K562 (cell line): ENCODE results near the gene SNX33. TPM values are rescaled to one million over a fixed set of nuclear protein-coding genes. Genes with fewer than 3 reads are reported as not detected.

Experiments
- ATAC-seq: fragments of 200-7000 bp; cut with Tn5 transposase; 3 replicates; pipeline ENCODE4 v1.9.1; 2020; ENCODE audit warnings: moderate library complexity
- BruUV-seq: library from RNA; stranded (reverse); fragments of 400-500 nt; replicated peaks from 2 replicates; lab custom pipeline; 2021; lab: Mats Ljungman, UMichigan
- CTCF ChIA-PET: fragments of 300-600 bp; formaldehyde crosslinking; extraction: SDS; loops from one replicate; lab custom pipeline; 2021; ENCODE audit warnings: low intra/inter-chr PET ratio; lab: Yijun Ruan, JAX
- POLR2A ChIA-PET: fragments of 300-600, 350-650 bp; sonication (Branson Sonifier 250); formaldehyde crosslinking; extraction: SDS; loops from one replicate; lab custom pipeline; 2021; ENCODE audit warnings: antibody characterized with exemption, inconsistent platforms; lab: Yijun Ruan, JAX
- DNase-seq, 4 experiments: peaks; one replicate each; pipeline versions ENCODE4 v3.0.0 to v3.0.0-alpha.2; 2011 to 2018; ENCODE audit warnings: low spot score in 3 of 4, mixed read lengths in 3 of 4; ENCODE audit errors: extremely low read depth in 1 of 4
- FAIRE-seq: peaks from 2 replicates; lab custom pipeline; 2011; peaks lifted over from hg19 to GRCh38; lab: Jason Lieb, UNC
- H2AFZ ChIP-seq: 2 replicates; pipeline ENCODE4 v1.6.0; 2011; ENCODE audit warnings: low read depth, low read length, control low read depth, inconsistent platforms
- H3K27ac ChIP-seq: fragments of 200-600 bp; 3 replicates; pipeline ENCODE4 v1.8.0; 2011; ENCODE audit warnings: low read depth, mild to moderate bottlenecking, control low read depth, inconsistent platforms, low read length, moderate library complexity, mixed read lengths; ENCODE audit errors: extremely low read depth
- H3K27me3 ChIP-seq, 2 experiments: fragments of 300-600 bp in 1 of 2; 2 replicates in 1 of 2; 3 replicates in 1 of 2; pipeline versions ENCODE4 v1.6.0 to v1.8.0; 2011; ENCODE audit warnings: inconsistent platforms in 2 of 2, low read length in 2 of 2, mild to moderate bottlenecking in 1 of 2, mixed read lengths in 1 of 2, moderate library complexity in 1 of 2; ENCODE audit not compliant: control insufficient read depth in 2 of 2, insufficient read depth in 2 of 2
- H3K36me3 ChIP-seq: fragments of 300-600 bp; 3 replicates; pipeline ENCODE4 v1.8.0; 2011; ENCODE audit warnings: mild to moderate bottlenecking, low read length, inconsistent platforms; ENCODE audit not compliant: control insufficient read depth, insufficient read depth
- H3K4me1 ChIP-seq, 2 experiments: fragments of 200-600 bp in 1 of 2; replicated peaks in 1 of 2; 2 replicates in 1 of 2; 3 replicates in 1 of 2; pipeline versions ENCODE4 v1.5.1 to v1.8.0; 2011; ENCODE audit warnings: inconsistent platforms in 2 of 2, low read length in 2 of 2, mild to moderate bottlenecking in 1 of 2, mixed read lengths in 1 of 2, moderate library complexity in 1 of 2; ENCODE audit not compliant: control insufficient read depth in 2 of 2, insufficient read depth in 2 of 2
- H3K4me2 ChIP-seq: 2 replicates; pipeline ENCODE4 v1.6.1; 2011; ENCODE audit warnings: low read length, control low read depth, inconsistent platforms, mixed read lengths; ENCODE audit not compliant: insufficient read depth
- H3K4me3 ChIP-seq: fragments of 200-600 bp; sonication (generic), shearing (Covaris generic); 2 replicates; pipeline ENCODE4 v1.5.1; 2016; ENCODE audit warnings: control low read depth, inconsistent platforms
- H3K79me2 ChIP-seq: fragments of 200-600 bp; 3 replicates; pipeline ENCODE4 v1.8.0; 2011; ENCODE audit warnings: low read length, inconsistent platforms; ENCODE audit not compliant: control insufficient read depth, insufficient read depth
- H3K9ac ChIP-seq, 2 experiments: 2 replicates each; pipeline versions ENCODE4 v1.6.0 to v1.6.1; 2011; ENCODE audit warnings: low read depth in 2 of 2, low read length in 2 of 2, control low read depth in 1 of 2, inconsistent platforms in 1 of 2, mild to moderate bottlenecking in 1 of 2, mixed read lengths in 1 of 2; ENCODE audit not compliant: insufficient read depth in 1 of 2
- H3K9me1 ChIP-seq: one replicate; pipeline ENCODE4 v1.6.0; 2011; ENCODE audit warnings: inconsistent platforms, mild to moderate bottlenecking, low read length, moderate library complexity; ENCODE audit not compliant: control insufficient read depth, insufficient read depth
- H3K9me3 ChIP-seq: replicated peaks from 2 replicates; pipeline ENCODE4 v1.5.1; 2011; ENCODE audit warnings: low read depth, low read length, inconsistent platforms; ENCODE audit not compliant: control insufficient read depth, insufficient read depth
- H4K20me1 ChIP-seq: replicated peaks from 2 replicates; pipeline ENCODE4 v1.6.1; 2011; ENCODE audit warnings: low read length, inconsistent platforms, mixed read lengths; ENCODE audit not compliant: control insufficient read depth, insufficient read depth
- CBFA2T2 ChIP-seq: fragments of 450-650 bp; conservative IDR thresholded peaks from 2 replicates; pipeline ENCODE4 v1.6.1; 2017; ENCODE audit warnings: mild to moderate bottlenecking
- L3MBTL2 ChIP-seq: fragments of 450-650 bp; IDR thresholded peaks from 2 replicates; pipeline ENCODE4 v1.6.1; 2016; ENCODE audit warnings: mild to moderate bottlenecking, moderate library complexity
- NFYB ChIP-seq: IDR thresholded peaks from 2 replicates; pipeline ENCODE4 v1.6.1; 2011; ENCODE audit warnings: mild to moderate bottlenecking, moderate library complexity; ENCODE audit not compliant: insufficient read length; ENCODE audit errors: extremely low read depth
- POLR2B ChIP-seq: fragments of 450-650 bp; IDR thresholded peaks from 2 replicates; pipeline ENCODE4 v1.6.1; 2018; ENCODE audit warnings: low read depth; ENCODE audit not compliant: partially characterized antibody
- POLR2H ChIP-seq: IDR thresholded peaks from 2 replicates; pipeline ENCODE4 v1.6.1; 2016; ENCODE audit warnings: missing genetic modification characterization, low read depth, mild to moderate bottlenecking, control low read depth, missing compliant biosample characterization, moderate library complexity
- YY1 ChIP-seq, 3 experiments: IDR thresholded peaks; 2 replicates each; pipeline ENCODE4 v1.6.1; 2011; ENCODE audit warnings: low read length in 2 of 3, mild to moderate bottlenecking in 2 of 3, moderate library complexity in 2 of 3, borderline replicate concordance in 1 of 3, control low read depth in 1 of 3, low read depth in 1 of 3; ENCODE audit not compliant: insufficient read depth in 3 of 3, insufficient replicate concordance in 2 of 3, control insufficient read depth in 1 of 3, insufficient read length in 1 of 3; ENCODE audit errors: extremely low read depth in 1 of 3
- ZNF24 ChIP-seq: fragments of 450-650 bp; IDR thresholded peaks from 2 replicates; pipeline ENCODE4 v1.6.1; 2016
- WGBS: fragments of 100-300 bp; shearing (Covaris generic); methylation state at CpG from one replicate; pipeline ENCODE4 v1.1.6; 2016; ENCODE audit warnings: low coverage, mixed read lengths; ENCODE audit not compliant: insufficient coverage; ENCODE audit errors: missing lambda C conversion rate; 5-methylcytosine and 5-hydroxymethylcytosine counted together
- in situ Hi-C: fragments of 300-500 bp; cut with MboI; formaldehyde crosslinking; loops from 4 replicates; pipeline ENCODE4 v1.15.0; 2018; ENCODE audit warnings: inconsistent platforms, mixed read lengths
- intact Hi-C: fragments of 100-400 bp; cut with micrococcal nuclease; formaldehyde crosslinking; loops from 2 replicates; pipeline ENCODE4 v1.14.2; 2022
- polyA plus RNA-seq, 8 experiments: library from polyadenylated mRNA; depleted of rRNA in 4 of 8; stranded (reverse) in 5 of 8; unstranded in 3 of 8; fragments of >200 nt; fragmentation: Nextera tagmentation in 2 of 8; fragmentation: Illumina TruSeq in 1 of 8; extraction: Ambion mirVana in 2 of 8; extraction: Trizol in 1 of 8; gene quantifications; 2 replicates each; pipeline versions ENCODE4 v1.2.1 to v1.2.3, GENCODE V29; 2011 to 2014; ENCODE audit warnings: inconsistent platforms in 1 of 8, missing spikeins in 1 of 8
- total RNA-seq, 7 experiments: library from RNA; depleted of rRNA in 6 of 7; stranded (reverse); fragments of >200 nt in 6 of 7; fragmentation: Illumina TruSeq in 2 of 7; extraction: Trizol in 2 of 7; gene quantifications; 2 replicates each; pipeline versions ENCODE4 v1.2.1 to v1.2.3, GENCODE V29; 2011 to 2021; ENCODE audit warnings: low replicate concordance in 1 of 7
- TF ChIP-seq, protein P1 (sequence below), 2 experiments: fragments of 450-650 bp; IDR thresholded peaks; 2 replicates each; pipeline ENCODE4 v1.6.1; 2016
- TF ChIP-seq, protein P2 (sequence below): fragments of 450-650 bp; IDR thresholded peaks from 2 replicates; pipeline ENCODE4 v1.6.1; 2016
- TF ChIP-seq, protein P3 (sequence below), 3 experiments: IDR thresholded peaks in 2 of 3; conservative IDR thresholded peaks in 1 of 3; 2 replicates each; pipeline ENCODE4 v1.5.1; 2011 to 2012; ENCODE audit warnings: low read length in 3 of 3, mild to moderate bottlenecking in 3 of 3, control low read depth in 2 of 3, improper control_type of control experiment in 1 of 3, inconsistent platforms in 1 of 3, low read depth in 1 of 3, mixed read lengths in 1 of 3, moderate library complexity in 1 of 3; ENCODE audit not compliant: insufficient read depth in 2 of 3
- TF ChIP-seq, protein P4 (sequence below): fragments of 250-450 bp; sonication (Bioruptor Pico); IDR thresholded peaks from 2 replicates; pipeline ENCODE4 v1.8.0; 2021; ENCODE audit warnings: mild to moderate bottlenecking, moderate library complexity
- TF ChIP-seq, protein P5 (sequence below), 2 experiments: fragments of 450-650 bp in 1 of 2; sonication (generic) in 1 of 2; formaldehyde crosslinking; conservative IDR thresholded peaks; 2 replicates each; pipeline versions ENCODE4 v1.4.0 to v1.8.1; 2020 to 2022; ENCODE audit warnings: mild to moderate bottlenecking in 1 of 2, missing genetic modification reagents in 1 of 2

Gene SNX33
- total and polyA plus RNA-seq, 9 of the 15 experiments (the other 6 are each of a cell fraction or from before 2014, with no cell fraction given) = 1.4 to 14.1 (median 8.2) TPM

DNA sequence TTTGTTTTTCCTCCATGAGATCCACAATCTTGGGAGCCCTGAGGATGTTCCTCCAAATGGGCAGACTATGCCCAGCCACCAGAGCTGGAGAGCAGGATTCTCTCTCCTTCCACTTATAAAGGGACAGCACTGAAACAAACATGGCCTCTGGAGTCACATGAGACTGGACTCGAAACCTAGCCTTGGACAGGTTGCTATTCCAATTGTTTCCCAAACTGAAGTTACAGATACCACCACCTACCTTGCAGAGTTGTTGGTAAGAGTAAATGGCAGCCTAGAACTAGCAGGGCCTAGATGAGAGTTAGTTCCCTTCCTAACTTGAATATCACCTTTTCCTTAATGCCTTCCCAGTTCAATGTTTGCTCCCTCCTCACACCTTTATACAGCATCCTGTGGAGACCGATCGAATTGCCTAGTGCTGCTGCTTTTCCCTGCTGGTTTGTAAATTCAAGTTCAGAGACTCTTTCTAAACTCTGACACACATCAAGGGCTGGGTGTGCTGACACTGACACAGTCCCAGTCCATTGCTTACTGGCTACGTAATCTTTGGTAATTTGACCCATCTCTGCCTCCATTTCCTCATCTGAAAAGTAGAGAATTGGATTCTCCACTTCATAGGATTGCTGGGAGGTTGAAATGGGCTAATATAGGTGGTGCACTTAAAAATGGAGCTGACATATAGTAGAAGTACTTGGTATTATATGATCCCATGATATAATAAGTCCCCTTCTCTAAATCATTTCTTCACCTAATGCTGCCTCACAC is 10.3 kb upstream of the SNX33 start:
- no peaks in the 10 kb centered on the region for H3K9me1 ChIP-seq
- H3K9ac ChIP-seq = peak overlapping the region; percentile 80 to 88; a peak in 3 of 4 replicates
- H3K4me1 ChIP-seq = peaks cover 29 to 54% of the 10 kb centered on the region in 2 experiments
- peaks cover 9% of the 10 kb centered on the region; the same call in 1 of the 2 replicates for H4K20me1 ChIP-seq
- DNase-seq (peak in 2 of 4 experiments; percentile 10 to 45), ATAC-seq (no peak), FAIRE-seq (no peak)
- H3K4me2 ChIP-seq = peak overlapping the region; percentile 95
- intact Hi-C loops = no loop called here
- in situ Hi-C loops = no loop called here
- H3K9me3 ChIP-seq = no peaks in the 10 kb centered on the region
- H3K27me3 ChIP-seq = no peaks in the 10 kb centered on the region; a peak in 1 of 5 replicates
- H3K36me3 ChIP-seq = peaks cover 15% of the 10 kb centered on the region
- BruUV-seq = no TSS peak
- H3K27ac ChIP-seq = peak overlapping the region; percentile 77
- H2AFZ ChIP-seq = no peak overlapping the region
- CTCF ChIA-PET = no interaction called here
- 20% methylated on average over 4 of the region's 4 CpGs for WGBS
- peaks cover 48% of the 10 kb centered on the region for H3K79me2 ChIP-seq
- POLR2A ChIA-PET = interaction anchor here (1.0 to 4.9 kb wide), 6 partner anchors 10 to 269 kb away, joined by 4 to 60 read pairs (median 4); partner anchors contain the start of genes MAN2C1, PTPN9 and SNUPN
- H3K4me3 ChIP-seq = peak overlapping the region; percentile 93
- peak; percentile 43; the same call in 1 of the 2 replicates for TF ChIP-seq L3MBTL2
- TF ChIP-seq, protein P1, sequence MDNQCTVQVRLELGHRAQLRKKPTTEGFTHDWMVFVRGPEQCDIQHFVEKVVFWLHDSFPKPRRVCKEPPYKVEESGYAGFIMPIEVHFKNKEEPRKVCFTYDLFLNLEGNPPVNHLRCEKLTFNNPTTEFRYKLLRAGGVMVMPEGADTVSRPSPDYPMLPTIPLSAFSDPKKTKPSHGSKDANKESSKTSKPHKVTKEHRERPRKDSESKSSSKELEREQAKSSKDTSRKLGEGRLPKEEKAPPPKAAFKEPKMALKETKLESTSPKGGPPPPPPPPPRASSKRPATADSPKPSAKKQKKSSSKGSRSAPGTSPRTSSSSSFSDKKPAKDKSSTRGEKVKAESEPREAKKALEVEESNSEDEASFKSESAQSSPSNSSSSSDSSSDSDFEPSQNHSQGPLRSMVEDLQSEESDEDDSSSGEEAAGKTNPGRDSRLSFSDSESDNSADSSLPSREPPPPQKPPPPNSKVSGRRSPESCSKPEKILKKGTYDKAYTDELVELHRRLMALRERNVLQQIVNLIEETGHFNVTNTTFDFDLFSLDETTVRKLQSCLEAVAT (IDR thresholded peaks at IDR 0.05) = peak in 1 of 2 experiments; percentile 92; a peak in 2 of 4 replicates
- no peak for TF ChIP-seq NFYB
- TF ChIP-seq, protein P2, sequence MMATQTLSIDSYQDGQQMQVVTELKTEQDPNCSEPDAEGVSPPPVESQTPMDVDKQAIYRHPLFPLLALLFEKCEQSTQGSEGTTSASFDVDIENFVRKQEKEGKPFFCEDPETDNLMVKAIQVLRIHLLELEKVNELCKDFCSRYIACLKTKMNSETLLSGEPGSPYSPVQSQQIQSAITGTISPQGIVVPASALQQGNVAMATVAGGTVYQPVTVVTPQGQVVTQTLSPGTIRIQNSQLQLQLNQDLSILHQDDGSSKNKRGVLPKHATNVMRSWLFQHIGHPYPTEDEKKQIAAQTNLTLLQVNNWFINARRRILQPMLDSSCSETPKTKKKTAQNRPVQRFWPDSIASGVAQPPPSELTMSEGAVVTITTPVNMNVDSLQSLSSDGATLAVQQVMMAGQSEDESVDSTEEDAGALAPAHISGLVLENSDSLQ = peak; percentile 34; the same call in 1 of the 2 replicates
- TF ChIP-seq, protein P3, sequence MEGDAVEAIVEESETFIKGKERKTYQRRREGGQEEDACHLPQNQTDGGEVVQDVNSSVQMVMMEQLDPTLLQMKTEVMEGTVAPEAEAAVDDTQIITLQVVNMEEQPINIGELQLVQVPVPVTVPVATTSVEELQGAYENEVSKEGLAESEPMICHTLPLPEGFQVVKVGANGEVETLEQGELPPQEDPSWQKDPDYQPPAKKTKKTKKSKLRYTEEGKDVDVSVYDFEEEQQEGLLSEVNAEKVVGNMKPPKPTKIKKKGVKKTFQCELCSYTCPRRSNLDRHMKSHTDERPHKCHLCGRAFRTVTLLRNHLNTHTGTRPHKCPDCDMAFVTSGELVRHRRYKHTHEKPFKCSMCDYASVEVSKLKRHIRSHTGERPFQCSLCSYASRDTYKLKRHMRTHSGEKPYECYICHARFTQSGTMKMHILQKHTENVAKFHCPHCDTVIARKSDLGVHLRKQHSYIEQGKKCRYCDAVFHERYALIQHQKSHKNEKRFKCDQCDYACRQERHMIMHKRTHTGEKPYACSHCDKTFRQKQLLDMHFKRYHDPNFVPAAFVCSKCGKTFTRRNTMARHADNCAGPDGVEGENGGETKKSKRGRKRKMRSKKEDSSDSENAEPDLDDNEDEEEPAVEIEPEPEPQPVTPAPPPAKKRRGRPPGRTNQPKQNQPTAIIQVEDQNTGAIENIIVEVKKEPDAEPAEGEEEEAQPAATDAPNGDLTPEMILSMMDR (IDR thresholded peaks at IDR 0.05 in 2 of 3, conservative IDR thresholded peaks at IDR 0.05 in 1 of 3; ENCODE audit: insufficient read depth in 2 of 3, low read depth in 1 of 3, low read length in 3 of 3) = no peak
- TF ChIP-seq ZNF24 = peak; percentile 67; the same call in 1 of the 2 replicates
- peak; percentile 26 for TF ChIP-seq POLR2B
- TF ChIP-seq CBFA2T2 = no peak
- TF ChIP-seq, protein P4, sequence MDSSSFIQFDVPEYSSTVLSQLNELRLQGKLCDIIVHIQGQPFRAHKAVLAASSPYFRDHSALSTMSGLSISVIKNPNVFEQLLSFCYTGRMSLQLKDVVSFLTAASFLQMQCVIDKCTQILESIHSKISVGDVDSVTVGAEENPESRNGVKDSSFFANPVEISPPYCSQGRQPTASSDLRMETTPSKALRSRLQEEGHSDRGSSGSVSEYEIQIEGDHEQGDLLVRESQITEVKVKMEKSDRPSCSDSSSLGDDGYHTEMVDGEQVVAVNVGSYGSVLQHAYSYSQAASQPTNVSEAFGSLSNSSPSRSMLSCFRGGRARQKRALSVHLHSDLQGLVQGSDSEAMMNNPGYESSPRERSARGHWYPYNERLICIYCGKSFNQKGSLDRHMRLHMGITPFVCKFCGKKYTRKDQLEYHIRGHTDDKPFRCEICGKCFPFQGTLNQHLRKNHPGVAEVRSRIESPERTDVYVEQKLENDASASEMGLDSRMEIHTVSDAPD = no peak
- TF ChIP-seq POLR2H (tag) = no peak
- TF ChIP-seq, protein P5, sequence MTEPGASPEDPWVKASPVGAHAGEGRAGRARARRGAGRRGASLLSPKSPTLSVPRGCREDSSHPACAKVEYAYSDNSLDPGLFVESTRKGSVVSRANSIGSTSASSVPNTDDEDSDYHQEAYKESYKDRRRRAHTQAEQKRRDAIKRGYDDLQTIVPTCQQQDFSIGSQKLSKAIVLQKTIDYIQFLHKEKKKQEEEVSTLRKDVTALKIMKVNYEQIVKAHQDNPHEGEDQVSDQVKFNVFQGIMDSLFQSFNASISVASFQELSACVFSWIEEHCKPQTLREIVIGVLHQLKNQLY (CRISPR knock-in tag; conservative IDR thresholded peaks at IDR 0.05) = no peak
- peak in 1 of 3 experiments; percentile 46 for TF ChIP-seq YY1 (IDR thresholded peaks at IDR 0.05; ENCODE audit: borderline replicate concordance in 1 of 3, control insufficient read depth in 1 of 3, extremely low read depth in 1 of 3, insufficient read depth in 3 of 3, insufficient read length in 1 of 3, insufficient replicate concordance in 2 of 3, low read depth in 1 of 3, low read length in 2 of 3)
